Gastrocnemius medialis (tissue), 4 donors: ENCODE measurements around the gene GNAI2.

Experiments used
- CTCF ChIP-seq, 5 experiments: fragments of 450-650 bp in 3 of 5; fragments of 200-600 bp in 2 of 5; sonication (generic) in 2 of 5; IDR thresholded peaks in 4 of 5; conservative IDR thresholded peaks in 1 of 5; 1 replicate in 4 of 5; 2 replicates in 1 of 5; pipeline ENCODE4 v1.5.1; 2016 to 2019; ENCODE audit warnings: antibody characterized with exemption in 5 of 5, mild to moderate bottlenecking in 3 of 5, moderate library complexity in 3 of 5
- POLR2A ChIP-seq, 2 donors: fragments of 450-650 bp; IDR thresholded peaks; one replicate each; pipeline ENCODE4 v1.6.1; 2017; ENCODE audit warnings: antibody characterized with exemption in 2 of 2, mild to moderate bottlenecking in 2 of 2, moderate library complexity in 2 of 2

- no peak for TF ChIP-seq CTCF (IDR thresholded peaks at IDR 0.05 in 4 of 5, conservative IDR thresholded peaks at IDR 0.05 in 1 of 5)
- no peak for TF ChIP-seq POLR2A (IDR thresholded peaks at IDR 0.05)
Observed at GRCh38 chr3:50215529-50215928, 20.5 kb upstream of the GNAI2 start.
